ENCODE measurements around the gene TMIGD1. TPM values are rescaled to one million over a fixed set of nuclear protein-coding genes. Genes with fewer than 3 reads are reported as not detected.

Gene TMIGD1
- total and polyA plus RNA-seq, 2 experiments from 2014 or later = not detected

DNA sequence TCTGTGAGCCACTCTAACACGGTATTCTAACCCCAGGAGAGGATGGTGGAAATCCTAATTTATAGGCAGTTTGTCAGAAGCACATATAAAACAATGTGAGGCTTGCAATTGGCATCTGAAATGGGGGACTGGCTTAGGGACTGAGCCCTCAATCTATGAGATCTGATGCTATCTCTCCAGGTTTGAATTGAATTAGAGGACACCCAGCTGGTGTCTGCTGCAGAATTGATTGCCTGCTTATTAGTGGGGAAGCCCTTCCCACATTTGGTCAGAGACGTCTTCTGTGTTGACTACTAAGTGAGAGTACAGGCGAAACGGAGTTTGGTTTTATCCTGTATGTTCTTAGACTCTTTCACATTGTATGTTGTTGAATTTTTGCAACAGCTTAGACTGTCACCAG lies 13.6 kb upstream of the TMIGD1 start (continued):
- TF ChIP-seq, protein P1, sequence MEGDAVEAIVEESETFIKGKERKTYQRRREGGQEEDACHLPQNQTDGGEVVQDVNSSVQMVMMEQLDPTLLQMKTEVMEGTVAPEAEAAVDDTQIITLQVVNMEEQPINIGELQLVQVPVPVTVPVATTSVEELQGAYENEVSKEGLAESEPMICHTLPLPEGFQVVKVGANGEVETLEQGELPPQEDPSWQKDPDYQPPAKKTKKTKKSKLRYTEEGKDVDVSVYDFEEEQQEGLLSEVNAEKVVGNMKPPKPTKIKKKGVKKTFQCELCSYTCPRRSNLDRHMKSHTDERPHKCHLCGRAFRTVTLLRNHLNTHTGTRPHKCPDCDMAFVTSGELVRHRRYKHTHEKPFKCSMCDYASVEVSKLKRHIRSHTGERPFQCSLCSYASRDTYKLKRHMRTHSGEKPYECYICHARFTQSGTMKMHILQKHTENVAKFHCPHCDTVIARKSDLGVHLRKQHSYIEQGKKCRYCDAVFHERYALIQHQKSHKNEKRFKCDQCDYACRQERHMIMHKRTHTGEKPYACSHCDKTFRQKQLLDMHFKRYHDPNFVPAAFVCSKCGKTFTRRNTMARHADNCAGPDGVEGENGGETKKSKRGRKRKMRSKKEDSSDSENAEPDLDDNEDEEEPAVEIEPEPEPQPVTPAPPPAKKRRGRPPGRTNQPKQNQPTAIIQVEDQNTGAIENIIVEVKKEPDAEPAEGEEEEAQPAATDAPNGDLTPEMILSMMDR (conservative IDR thresholded peaks at IDR 0.05; ENCODE audit: low read depth in 2 of 2) = no peak
- TF ChIP-seq, protein P2, sequence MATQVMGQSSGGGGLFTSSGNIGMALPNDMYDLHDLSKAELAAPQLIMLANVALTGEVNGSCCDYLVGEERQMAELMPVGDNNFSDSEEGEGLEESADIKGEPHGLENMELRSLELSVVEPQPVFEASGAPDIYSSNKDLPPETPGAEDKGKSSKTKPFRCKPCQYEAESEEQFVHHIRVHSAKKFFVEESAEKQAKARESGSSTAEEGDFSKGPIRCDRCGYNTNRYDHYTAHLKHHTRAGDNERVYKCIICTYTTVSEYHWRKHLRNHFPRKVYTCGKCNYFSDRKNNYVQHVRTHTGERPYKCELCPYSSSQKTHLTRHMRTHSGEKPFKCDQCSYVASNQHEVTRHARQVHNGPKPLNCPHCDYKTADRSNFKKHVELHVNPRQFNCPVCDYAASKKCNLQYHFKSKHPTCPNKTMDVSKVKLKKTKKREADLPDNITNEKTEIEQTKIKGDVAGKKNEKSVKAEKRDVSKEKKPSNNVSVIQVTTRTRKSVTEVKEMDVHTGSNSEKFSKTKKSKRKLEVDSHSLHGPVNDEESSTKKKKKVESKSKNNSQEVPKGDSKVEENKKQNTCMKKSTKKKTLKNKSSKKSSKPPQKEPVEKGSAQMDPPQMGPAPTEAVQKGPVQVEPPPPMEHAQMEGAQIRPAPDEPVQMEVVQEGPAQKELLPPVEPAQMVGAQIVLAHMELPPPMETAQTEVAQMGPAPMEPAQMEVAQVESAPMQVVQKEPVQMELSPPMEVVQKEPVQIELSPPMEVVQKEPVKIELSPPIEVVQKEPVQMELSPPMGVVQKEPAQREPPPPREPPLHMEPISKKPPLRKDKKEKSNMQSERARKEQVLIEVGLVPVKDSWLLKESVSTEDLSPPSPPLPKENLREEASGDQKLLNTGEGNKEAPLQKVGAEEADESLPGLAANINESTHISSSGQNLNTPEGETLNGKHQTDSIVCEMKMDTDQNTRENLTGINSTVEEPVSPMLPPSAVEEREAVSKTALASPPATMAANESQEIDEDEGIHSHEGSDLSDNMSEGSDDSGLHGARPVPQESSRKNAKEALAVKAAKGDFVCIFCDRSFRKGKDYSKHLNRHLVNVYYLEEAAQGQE (IDR thresholded peaks at IDR 0.05; ENCODE audit: unreplicated experiment) = no peak
- no peak for TF ChIP-seq POLR2AphosphoS5 (IDR thresholded peaks at IDR 0.05; ENCODE audit: low read depth)
- TF ChIP-seq ZNF331 (CRISPR knock-in tag; IDR thresholded peaks at IDR 0.05; ENCODE audit: low read depth) = no peak
- TF ChIP-seq CREB1 (CRISPR knock-in tag; IDR thresholded peaks at IDR 0.05; ENCODE audit: low read depth) = no peak
- TF ChIP-seq NANOG (IDR thresholded peaks at IDR 0.05; ENCODE audit: borderline replicate concordance) = no peak

DNA sequence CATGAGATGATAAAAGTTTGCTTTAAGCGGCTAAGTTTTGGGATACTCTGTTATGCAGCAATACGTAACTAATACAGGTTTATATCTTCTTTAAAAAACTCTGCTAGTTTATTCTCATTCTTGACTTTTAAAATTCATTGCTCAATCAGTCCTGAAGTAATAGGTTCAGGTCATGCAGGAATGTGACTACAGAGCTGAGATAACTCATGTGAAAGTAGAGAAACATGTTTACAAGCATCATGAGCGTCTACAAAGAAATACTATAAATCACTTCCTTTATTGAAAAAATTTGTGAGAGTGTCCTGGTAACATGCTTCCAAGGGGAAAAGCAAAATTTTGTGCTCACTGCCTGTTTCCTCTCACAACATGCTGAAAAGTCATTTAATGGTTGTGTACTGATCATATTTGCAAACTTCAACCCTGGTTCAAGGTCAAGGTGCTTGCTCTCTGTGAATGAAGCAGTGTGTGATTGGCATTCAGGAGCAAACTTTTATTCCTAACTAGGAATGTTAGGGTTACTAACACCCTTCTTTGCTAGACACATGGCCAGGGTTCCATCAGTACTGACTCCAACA lies 12.5 kb upstream of the TMIGD1 start:
- no peaks in the 10 kb centered on the region for H3F3A ChIP-seq (replicated peaks; ENCODE audit: low read depth)
- H3K4me1 ChIP-seq (ENCODE audit: insufficient read depth) = no peaks in the 10 kb centered on the region
- H3K4me3 ChIP-seq = no peak overlapping the region
- H4K20me1 ChIP-seq (replicated peaks; ENCODE audit: insufficient read depth) = no peaks in the 10 kb centered on the region
- DNase-seq (ENCODE audit: low spot score) = no peak
- no peak overlapping the region for H3K27ac ChIP-seq (ENCODE audit: low read depth)
- H3K4me1 Mint-ChIP-seq = no peaks in the 10 kb centered on the region
- no peaks in the 10 kb centered on the region for H3K36me3 ChIP-seq (ENCODE audit: insufficient read depth)
- ATAC-seq = no peak
- H3K36me3 Mint-ChIP-seq (ENCODE audit: low read depth) = no peaks in the 10 kb centered on the region
- no peak overlapping the region for H2AFZ ChIP-seq
- H3K27me3 ChIP-seq (ENCODE audit: insufficient read depth) = no peaks in the 10 kb centered on the region
- H3K27me3 Mint-ChIP-seq (ENCODE audit: insufficient read depth, low read depth, poor library complexity) = no peaks in the 10 kb centered on the region
- no peak overlapping the region for H3K27ac Mint-ChIP-seq
- H3K4me2 ChIP-seq = no peak overlapping the region
- no peaks in the 10 kb centered on the region for H3K79me2 ChIP-seq (replicated peaks; ENCODE audit: insufficient read depth)
- H3K9me3 Mint-ChIP-seq = no peaks in the 10 kb centered on the region
- H3K4me3 Mint-ChIP-seq = no peak overlapping the region
- no peaks in the 10 kb centered on the region for H3K9me2 ChIP-seq (ENCODE audit: insufficient read depth)
- TF ChIP-seq NANOG (IDR thresholded peaks at IDR 0.05; ENCODE audit: borderline replicate concordance) = no peak
- no peak for TF ChIP-seq JUNB (IDR thresholded peaks at IDR 0.05; ENCODE audit: unreplicated experiment)
- TF ChIP-seq POLR2AphosphoS5 (IDR thresholded peaks at IDR 0.05; ENCODE audit: low read depth) = no peak
- TF ChIP-seq ZNF331 (CRISPR knock-in tag; IDR thresholded peaks at IDR 0.05; ENCODE audit: low read depth) = no peak
- TF ChIP-seq, protein P3, sequence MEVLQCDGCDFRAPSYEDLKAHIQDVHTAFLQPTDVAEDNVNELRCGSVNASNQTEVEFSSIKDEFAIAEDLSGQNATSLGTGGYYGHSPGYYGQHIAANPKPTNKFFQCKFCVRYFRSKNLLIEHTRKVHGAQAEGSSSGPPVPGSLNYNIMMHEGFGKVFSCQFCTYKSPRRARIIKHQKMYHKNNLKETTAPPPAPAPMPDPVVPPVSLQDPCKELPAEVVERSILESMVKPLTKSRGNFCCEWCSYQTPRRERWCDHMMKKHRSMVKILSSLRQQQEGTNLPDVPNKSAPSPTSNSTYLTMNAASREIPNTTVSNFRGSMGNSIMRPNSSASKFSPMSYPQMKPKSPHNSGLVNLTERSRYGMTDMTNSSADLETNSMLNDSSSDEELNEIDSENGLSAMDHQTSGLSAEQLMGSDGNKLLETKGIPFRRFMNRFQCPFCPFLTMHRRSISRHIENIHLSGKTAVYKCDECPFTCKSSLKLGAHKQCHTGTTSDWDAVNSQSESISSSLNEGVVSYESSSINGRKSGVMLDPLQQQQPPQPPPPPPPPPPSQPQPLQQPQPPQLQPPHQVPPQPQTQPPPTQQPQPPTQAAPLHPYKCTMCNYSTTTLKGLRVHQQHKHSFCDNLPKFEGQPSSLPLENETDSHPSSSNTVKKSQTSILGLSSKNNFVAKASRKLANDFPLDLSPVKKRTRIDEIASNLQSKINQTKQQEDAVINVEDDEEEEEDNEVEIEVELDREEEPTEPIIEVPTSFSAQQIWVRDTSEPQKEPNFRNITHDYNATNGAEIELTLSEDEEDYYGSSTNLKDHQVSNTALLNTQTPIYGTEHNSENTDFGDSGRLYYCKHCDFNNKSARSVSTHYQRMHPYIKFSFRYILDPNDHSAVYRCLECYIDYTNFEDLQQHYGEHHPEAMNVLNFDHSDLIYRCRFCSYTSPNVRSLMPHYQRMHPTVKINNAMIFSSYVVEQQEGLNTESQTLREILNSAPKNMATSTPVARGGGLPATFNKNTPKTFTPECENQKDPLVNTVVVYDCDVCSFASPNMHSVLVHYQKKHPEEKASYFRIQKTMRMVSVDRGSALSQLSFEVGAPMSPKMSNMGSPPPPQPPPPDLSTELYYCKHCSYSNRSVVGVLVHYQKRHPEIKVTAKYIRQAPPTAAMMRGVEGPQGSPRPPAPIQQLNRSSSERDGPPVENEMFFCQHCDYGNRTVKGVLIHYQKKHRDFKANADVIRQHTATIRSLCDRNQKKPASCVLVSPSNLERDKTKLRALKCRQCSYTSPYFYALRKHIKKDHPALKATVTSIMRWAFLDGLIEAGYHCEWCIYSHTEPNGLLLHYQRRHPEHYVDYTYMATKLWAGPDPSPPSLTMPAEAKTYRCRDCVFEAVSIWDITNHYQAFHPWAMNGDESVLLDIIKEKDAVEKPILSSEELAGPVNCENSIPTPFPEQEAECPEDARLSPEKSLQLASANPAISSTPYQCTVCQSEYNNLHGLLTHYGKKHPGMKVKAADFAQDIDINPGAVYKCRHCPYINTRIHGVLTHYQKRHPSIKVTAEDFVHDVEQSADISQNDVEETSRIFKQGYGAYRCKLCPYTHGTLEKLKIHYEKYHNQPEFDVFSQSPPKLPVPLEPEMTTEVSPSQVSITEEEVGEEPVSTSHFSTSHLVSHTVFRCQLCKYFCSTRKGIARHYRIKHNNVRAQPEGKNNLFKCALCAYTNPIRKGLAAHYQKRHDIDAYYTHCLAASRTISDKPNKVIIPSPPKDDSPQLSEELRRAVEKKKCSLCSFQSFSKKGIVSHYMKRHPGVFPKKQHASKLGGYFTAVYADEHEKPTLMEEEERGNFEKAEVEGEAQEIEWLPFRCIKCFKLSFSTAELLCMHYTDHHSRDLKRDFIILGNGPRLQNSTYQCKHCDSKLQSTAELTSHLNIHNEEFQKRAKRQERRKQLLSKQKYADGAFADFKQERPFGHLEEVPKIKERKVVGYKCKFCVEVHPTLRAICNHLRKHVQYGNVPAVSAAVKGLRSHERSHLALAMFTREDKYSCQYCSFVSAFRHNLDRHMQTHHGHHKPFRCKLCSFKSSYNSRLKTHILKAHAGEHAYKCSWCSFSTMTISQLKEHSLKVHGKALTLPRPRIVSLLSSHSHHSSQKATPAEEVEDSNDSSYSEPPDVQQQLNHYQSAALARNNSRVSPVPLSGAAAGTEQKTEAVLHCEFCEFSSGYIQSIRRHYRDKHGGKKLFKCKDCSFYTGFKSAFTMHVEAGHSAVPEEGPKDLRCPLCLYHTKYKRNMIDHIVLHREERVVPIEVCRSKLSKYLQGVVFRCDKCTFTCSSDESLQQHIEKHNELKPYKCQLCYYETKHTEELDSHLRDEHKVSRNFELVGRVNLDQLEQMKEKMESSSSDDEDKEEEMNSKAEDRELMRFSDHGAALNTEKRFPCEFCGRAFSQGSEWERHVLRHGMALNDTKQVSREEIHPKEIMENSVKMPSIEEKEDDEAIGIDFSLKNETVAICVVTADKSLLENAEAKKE (CRISPR knock-in tag; IDR thresholded peaks at IDR 0.05) = no peak
- TF ChIP-seq, protein P1 (conservative IDR thresholded peaks at IDR 0.05; ENCODE audit: low read depth in 2 of 2) = no peak
- no peak for TF ChIP-seq EZH2 (IDR thresholded peaks at IDR 0.05; ENCODE audit: low read depth, unreplicated experiment)
- TF ChIP-seq STAT1 (IDR thresholded peaks at IDR 0.05; ENCODE audit: unreplicated experiment) = no peak
- TF ChIP-seq EZH2phosphoT487 (IDR thresholded peaks at IDR 0.05; ENCODE audit: unreplicated experiment) = no peak

Data from GM23338 (cell line).